NOMO-1 treated with DMSO at 0.1 percent for 48 hours (cell line): Measurements from ENCODE around the gene AMZ2.
"Not testable (repeated sequence)": the region's sequence is repeated elsewhere in the genome, so short reads cannot be mapped to it uniquely, and the experiment has no call there.

Experiments used
- DNase-seq: peaks from one replicate; lab custom pipeline; 2025; ENCODE audit not compliant: unreplicated experiment; lab: John Stamatoyannopoulos, UW

The AMZ2 gene

GRCh38 chr17:68220186-68220585 lies 27.7 kb upstream of the AMZ2 start:
- DNase-seq, result not testable (repeated sequence)

GRCh38 chr17:68220786-68221185 lies 27.1 kb upstream of the AMZ2 start:
- DNase-seq, result not testable (repeated sequence)

DNA sequence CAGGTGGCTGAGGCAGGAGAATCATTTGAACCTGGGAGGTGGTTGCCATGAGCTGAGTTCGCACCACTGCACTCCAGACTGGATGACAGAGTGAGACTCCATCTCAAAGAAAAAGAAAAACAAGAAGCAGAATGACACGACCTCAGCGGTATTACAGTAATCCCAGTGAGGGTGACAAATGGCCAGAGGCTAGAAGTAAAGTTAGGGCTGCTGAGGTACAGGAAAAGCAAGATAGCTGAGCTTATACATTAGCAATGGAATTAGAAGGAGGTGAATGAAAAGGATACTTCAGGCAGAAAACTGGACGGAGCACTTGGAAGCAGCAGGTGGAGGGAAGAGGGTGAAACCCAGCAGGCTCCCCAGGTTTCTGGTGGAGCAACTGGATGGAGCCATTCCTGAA lies 26.1 kb upstream of the AMZ2 start:
- no peak for DNase-seq

DNA sequence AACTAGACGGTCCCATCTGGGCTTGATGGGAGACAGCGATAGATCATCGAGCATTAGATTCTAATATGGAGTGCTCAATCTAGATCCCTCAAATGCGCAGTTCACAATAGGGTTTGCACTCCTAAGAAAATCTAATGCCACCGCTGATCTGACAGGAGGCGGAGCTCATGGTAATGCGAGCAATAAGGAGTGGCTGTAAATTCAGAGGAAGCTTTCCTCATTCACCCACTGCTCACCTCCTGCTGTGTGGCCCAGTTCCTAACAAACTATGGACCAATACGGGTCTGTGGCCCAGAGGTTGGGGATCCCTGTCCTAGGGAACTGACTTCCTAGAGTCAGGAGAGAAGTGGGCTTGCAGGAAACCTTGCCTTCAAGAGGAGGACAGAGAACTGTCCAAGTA lies 25.2 kb upstream of the AMZ2 start:
- DNase-seq, result no peak

GRCh38 chr17:68225055-68225454 lies 22.8 kb upstream of the AMZ2 start:
- DNase-seq, result not testable (repeated sequence)

DNA sequence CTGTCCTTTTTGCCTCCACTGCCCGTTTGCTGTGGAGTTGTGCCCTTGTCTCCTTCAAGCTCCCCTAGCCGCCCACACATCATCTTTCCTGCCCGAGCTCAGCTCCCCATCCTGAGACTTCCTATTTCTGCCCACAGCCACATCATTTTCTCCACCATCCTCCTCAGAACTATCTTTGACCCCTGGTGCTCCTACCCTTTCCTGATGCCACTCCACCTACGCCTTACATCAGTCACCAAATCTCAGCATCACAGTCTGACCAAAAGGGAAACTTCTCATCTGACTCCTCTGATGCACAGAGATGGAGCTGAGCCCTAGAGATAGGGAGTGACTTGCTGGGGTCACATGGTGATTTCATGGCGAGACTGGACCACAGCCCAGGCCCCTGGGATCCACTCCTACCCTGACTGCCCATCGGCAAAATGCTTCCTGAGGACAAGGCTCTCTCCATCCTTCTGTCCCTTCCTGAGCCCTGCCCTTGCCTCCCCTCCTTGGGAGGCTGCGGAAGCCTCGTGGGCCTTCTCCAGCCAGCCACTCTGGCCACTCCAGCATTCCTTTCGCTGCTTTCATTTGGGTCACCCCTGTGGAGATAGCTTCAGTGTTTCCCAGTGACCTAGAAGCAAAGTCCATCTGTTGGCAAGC lies 19.7 kb upstream of the AMZ2 start:
- not testable (repeated sequence) for DNase-seq

DNA sequence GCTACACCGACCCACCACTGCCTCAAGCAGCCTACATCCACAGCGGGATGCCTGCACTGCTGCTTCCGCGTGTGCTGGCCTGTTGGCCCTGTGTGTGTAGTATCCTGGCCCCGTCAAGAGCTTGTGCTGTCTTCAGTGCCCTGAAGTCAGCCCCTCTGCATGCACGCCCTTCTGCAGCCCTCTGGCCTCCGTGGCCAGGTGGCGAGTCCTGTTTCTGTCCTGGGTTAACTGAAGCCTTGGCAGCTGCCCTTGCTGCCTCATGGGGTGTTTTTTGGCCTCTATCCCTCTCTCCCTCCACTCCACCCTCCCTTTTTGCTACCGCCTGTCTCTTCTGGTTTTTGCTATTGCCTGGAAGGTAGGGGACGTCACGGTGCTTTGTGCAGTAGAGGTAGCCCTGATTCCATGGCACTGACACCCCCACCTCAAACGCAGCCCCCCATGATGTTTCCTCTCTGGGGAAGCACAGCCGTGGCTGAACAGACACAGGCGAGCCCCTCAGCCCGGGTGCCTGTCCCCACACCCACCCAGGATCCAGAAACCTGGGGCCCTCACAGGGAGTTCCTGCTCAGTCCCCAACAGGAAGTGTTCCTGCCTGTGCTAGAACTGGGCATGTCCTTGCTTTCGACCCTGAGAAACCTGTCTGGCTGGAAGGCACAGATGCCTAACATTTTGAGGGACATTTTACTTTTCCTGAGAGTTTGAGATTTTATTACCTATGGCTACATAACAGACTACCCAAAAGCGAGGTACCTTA lies 18.8 kb upstream of the AMZ2 start:
- no peak for DNase-seq

DNA sequence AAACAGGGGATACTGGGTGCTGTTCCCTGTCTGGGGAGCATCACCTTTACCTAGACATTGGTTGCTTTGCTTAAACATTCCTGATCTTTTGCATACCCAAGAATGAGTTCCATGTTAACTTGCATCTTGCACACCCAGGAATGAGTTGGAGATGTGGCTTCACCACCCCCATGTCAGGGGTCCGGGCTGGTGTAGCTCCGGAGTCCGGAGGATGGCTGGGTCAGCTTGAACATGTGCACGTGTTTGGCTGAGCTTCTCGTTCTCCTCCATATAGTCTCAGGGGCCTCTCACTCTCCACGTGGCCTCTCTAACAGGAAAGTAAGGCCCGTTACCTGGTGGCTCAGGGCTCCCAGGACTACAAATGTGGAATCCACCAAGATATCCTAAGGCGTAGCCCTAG lies 18.2 kb upstream of the AMZ2 start:
- DNase-seq, result no peak

- not testable (repeated sequence) for DNase-seq
Measured at GRCh38 chr17:68231131-68231530, 16.7 kb upstream of the AMZ2 start.

GRCh38 chr17:68231541-68231940 lies 16.3 kb upstream of the AMZ2 start:
- DNase-seq, result no peak

DNA sequence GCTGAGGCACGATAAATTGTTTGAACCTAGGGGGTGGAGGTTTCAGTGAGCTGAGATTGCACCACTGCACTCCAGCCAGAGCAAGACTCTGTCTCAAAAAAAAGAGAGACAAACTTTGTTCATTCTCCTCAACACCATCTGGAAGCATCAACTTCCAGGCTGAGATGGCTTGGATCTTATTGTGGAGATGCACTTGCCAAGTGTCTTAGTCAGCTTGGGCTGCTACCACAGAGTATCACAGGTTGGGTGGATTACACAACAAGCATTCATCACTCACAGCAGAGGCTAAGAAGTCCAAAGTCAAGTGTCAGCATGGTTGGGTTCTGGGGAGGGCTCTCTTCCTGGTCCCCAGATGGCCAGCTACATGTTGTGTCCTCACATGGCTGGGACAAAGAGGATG lies 15.1 kb upstream of the AMZ2 start:
- DNase-seq, result not testable (repeated sequence)

- DNase-seq, result peak; percentile 70
Measured at GRCh38 chr17:68234726-68235335, 13.0 kb upstream of the AMZ2 start.

GRCh38 chr17:68235336-68235791 lies 12.5 kb upstream of the AMZ2 start:
- DNase-seq, result not testable (repeated sequence)

GRCh38 chr17:68237369-68238163 lies 10.3 kb upstream of the AMZ2 start:
- DNase-seq, result peak; percentile 91

GRCh38 chr17:68238164-68238870 lies 9.5 kb upstream of the AMZ2 start:
- DNase-seq, result peak; percentile 7

GRCh38 chr17:68238871-68239253 lies 9.0 kb upstream of the AMZ2 start:
- no peak for DNase-seq

DNA sequence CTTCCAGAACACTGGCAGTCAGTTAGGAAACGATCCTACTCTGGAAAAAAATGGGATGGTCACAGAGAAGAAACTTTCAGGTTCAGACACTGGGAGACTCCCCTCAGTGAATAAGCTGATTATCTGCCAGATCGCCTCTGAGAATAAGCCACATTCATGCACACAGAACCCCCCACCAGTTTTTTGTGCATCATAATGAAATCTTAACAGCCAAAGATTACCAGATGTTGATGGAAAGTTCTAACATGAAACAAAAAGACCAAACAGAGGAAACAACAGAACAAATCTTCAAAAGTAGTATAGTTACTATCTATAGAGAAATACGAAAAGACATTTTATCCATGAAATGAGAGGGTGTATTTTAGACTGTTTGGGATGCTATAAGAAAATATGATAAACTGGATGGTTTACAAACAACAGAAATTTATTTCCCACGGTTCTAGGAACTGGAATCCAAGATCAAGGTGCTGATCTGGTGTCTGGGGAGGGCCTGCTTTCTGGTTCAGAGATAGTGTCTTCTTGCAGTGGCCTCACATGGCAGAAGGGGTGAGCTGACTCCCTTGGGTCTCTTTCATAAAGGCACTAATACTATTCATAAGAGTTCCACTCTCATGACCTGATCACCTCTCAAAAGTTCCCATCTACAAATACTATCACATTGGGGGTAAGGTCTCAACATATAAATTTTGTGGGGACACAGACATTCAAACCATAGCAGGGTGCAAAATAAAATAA lies 8.0 kb upstream of the AMZ2 start:
- no peak for DNase-seq

DNA sequence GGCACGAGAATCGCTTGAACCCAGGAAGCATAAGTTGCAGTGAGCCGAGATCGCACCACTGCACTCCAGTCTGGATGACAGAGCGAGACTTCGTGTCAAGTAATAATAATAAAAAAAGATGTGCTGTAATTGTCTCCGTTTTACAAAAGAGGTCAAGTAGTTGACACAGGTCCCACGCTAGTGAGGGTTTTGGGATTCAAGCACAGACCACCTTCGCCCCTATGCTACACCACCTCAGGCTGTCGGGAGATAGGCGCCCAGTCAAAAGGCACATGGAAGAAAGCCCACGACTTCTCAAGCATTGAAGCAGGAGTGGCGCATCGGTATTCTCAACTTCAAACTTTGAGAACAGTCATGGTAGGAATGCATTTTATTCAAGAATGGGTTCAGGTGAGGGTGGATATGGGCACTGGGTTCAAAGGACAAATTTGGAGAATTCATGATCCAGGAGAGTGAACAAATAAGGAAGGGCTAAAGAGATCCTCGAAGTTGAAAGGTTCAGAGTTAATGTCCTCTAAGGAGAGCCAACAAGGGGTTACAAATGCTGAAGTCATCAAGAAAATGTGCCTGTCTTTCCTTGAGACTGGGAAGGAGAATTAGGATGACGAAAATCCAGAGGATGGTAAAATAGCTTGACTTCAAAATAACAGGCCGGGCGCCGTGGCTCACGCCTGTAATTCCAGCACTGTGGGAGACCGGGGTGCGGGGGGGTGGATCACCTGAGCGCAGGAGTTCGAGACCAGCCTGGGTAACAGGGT lies 1.4 kb upstream of the AMZ2 start:
- no peak for DNase-seq

GRCh38 chr17:68248199-68248825 lies 469 bp downstream of the AMZ2 start:
- no peak for DNase-seq
